HG02885 (cell line): ENCODE measurements around the gene TEX14.

ENCODE experiments used
- ATAC-seq: cut with Tn5 transposase; IDR thresholded peaks from one replicate; pipeline ENCODE4 v1.9.1; 2021; ENCODE audit warnings: mild to moderate bottlenecking; ENCODE audit not compliant: unreplicated experiment, poor library complexity

The TEX14 gene

DNA sequence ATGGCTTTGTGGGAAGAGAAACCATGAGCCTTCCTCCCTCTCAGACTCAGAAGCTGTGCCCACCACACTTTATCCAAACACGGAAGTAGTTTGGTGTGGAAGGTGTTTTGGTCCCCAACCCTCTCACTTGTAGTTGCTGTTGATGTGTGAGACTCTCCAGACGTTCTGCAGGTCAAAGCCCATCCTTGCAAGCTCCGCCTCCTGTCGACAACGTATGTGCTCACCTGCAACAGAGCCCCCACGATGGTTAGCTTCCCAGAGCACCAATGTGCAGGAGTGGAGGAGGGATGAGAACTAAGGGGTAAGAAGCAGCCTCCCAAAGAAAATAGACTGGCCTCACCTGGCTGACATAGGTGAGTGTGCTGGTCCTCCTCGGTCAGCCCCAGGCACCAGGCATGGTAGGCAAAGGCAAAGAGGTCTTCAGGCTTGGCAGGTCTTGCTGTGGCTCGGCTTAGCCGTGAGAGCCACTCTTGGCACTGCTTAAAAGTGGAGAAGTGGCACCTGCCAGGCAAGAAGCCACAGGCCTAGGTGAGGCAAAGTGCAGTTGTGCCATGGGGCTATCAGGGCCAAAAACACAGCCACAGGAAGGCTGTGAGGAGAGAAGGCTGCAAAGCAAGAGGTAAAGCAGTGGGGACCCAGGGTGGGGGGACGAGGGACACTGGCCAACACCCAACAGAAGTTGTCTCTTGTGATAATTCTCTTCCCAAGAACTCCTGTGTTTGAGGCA lies 183.3 kb downstream of the TEX14 start:
- no peak for ATAC-seq

- no peak for ATAC-seq
Observed at GRCh38 chr17:58507123-58507634, 184.7 kb downstream of the TEX14 start.
